Activated CD4-positive, alpha-beta memory T cell treated with anti-CD3 and anti-CD28 coated beads for 36 hours (primary cell): Measurements from ENCODE around the gene MRPL34. TPM values are rescaled to one million over a fixed set of nuclear protein-coding genes. Genes with fewer than 3 reads are reported as not detected.
A peak's percentile ranks its signal among the peaks of the same experiment; 100 is the strongest.

Experiments
- CTCF ChIA-PET: fragments of 350-600 bp; sonication (Branson Sonifier 250); formaldehyde crosslinking; loops from one replicate; lab custom pipeline; 2021; ENCODE audit warnings: antibody characterized with exemption, inconsistent platforms; lab: Charles Lee
- POLR2A ChIA-PET: fragments of 350-600 bp; sonication (Branson Sonifier 250); formaldehyde crosslinking; loops from one replicate; lab custom pipeline; 2021; ENCODE audit warnings: antibody characterized with exemption; lab: Charles Lee
- DNase-seq: peaks from one replicate; pipeline ENCODE4 v3.0.0-alpha.2; 2020
- H3K27ac Mint-ChIP-seq: one replicate; pipeline ENCODE4 v1.8.0; 2021; ENCODE audit warnings: mixed read lengths
- H3K27me3 Mint-ChIP-seq: one replicate; pipeline ENCODE4 v1.8.0; 2021; ENCODE audit warnings: mixed read lengths
- H3K36me3 Mint-ChIP-seq: one replicate; pipeline ENCODE4 v1.8.0; 2021; ENCODE audit warnings: mixed read lengths
- H3K4me1 Mint-ChIP-seq: one replicate; pipeline ENCODE4 v1.8.0; 2021; ENCODE audit warnings: low read depth, mixed read lengths
- H3K4me3 Mint-ChIP-seq: one replicate; pipeline ENCODE4 v1.8.0; 2021; ENCODE audit warnings: mild to moderate bottlenecking, mixed read lengths
- H3K9me3 Mint-ChIP-seq: one replicate; pipeline ENCODE4 v1.8.0; 2021; ENCODE audit warnings: mixed read lengths
- intact Hi-C: fragments of 100-400 bp; cut with micrococcal nuclease; formaldehyde crosslinking; loops from one replicate; pipeline ENCODE4 v1.15.1; 2023
- total RNA-seq, 2 experiments: library from RNA; stranded (reverse); gene quantifications; one replicate each; pipeline ENCODE4 v1.2.3, GENCODE V29; 2021

The MRPL34 gene
- total RNA-seq, 2 experiments from 2014 or later = 92.9 to 93.7 TPM

DNA sequence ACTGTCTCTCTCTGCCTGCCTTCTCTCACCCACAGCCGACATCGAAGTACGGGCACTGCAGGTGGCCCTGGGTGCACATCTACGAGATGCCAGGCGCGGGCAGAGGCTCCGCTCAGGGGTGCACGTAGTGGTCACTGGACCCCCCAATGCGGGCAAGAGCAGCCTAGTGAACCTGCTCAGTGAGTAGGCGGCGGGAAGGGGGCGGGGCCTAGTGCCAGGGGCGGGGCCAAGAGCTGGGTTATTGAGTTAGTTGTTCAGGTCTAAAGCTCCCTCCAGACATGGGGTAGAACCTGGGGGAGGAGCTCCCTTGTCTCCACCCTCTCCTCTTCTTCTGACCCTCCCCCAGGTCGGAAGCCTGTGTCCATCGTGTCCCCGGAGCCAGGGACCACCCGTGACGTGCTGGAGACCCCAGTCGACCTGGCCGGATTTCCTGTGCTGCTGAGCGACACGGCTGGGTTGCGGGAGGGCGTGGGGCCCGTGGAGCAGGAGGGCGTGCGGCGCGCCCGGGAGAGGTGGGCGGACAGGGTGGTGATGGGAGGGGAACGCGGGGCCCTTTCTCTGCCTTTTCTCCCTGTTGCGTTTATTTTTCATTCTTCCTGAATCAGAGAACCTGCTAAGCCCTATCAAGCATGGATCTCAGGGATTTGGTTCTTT lies 33.5 kb downstream of the MRPL34 start:
- POLR2A ChIA-PET = no interaction called here
- H3K4me1 Mint-ChIP-seq = peaks cover 21% of the 10 kb centered on the region
- H3K4me3 Mint-ChIP-seq = peak overlapping the region; percentile 93
- peaks cover 4% of the 10 kb centered on the region for H3K36me3 Mint-ChIP-seq
- DNase-seq = peak; percentile 79
- no peaks in the 10 kb centered on the region for H3K27me3 Mint-ChIP-seq
- intact Hi-C loops = loop anchor here (5.0 kb wide), 1 partner anchor 128 kb away; no protein-coding TSS in a partner anchor
- H3K27ac Mint-ChIP-seq = no peak overlapping the region
- CTCF ChIA-PET = interaction anchor here (1.2 kb wide), 2 partner anchors 34 to 47 kb away, joined by 3 to 6 read pairs; no protein-coding TSS in a partner anchor
- no peaks in the 10 kb centered on the region for H3K9me3 Mint-ChIP-seq

DNA sequence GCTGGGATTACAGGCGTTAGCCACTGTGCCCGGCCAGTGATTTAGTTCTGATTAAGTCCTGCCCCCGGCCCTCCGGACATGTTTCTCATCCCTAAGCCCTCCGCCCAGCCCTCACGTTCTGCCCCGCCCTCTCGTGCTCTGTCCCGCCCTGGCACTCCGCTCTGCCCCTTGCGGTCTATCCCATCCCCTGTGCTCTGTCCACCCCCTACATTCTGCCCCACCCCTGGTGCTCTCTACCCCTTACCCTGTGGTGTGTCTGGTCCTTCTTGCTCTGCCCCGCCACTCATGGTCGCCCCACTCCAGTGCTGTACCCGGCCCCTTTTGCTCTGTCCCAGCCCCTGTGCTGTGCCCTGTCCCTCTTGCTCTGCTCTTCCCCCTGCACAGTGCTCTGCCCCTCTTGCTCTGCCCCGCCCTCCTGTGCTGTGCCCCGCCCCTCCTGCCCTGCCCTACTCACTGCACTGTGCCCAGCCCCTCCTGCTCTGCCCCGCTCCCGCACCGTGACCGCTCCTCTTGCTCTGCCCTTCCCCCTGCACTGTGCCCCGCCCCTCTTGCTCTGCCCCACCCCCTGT lies 34.7 kb downstream of the MRPL34 start:
- ChIA-PET CTCF (interaction anchor here (1.2 kb wide), 1 partner anchor 46 kb away, joined by 3 read pairs; no protein-coding TSS in a partner anchor), POLR2A (no interaction called here)
- H3K9me3 Mint-ChIP-seq = no peaks in the 10 kb centered on the region
- H3K4me3 Mint-ChIP-seq = no peak overlapping the region
- intact Hi-C loops = no loop called here
- peaks cover 16% of the 10 kb centered on the region for H3K4me1 Mint-ChIP-seq
- H3K27ac Mint-ChIP-seq = no peak overlapping the region
- H3K27me3 Mint-ChIP-seq = no peaks in the 10 kb centered on the region
- no peak for DNase-seq
- H3K36me3 Mint-ChIP-seq = peaks cover 4% of the 10 kb centered on the region

DNA sequence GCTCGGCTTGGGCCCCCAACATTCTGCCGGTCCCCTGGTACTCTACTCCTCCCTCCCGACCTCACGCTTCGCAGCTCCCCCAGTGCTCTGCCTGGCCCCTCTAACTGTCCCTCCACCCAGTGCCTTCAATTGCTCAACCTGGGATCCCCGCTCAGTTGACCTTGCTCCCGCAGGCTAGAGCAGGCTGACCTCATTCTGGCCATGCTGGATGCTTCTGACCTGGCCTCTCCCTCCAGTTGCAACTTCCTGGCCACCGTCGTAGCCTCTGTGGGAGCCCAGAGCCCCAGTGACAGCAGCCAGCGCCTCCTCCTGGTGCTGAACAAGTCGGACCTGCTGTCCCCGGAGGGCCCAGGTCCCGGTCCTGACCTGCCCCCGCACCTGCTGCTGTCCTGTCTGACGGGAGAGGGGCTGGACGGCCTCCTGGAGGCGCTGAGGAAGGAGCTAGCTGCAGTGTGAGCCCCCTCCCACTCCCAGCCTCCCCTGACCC lies 35.2 kb downstream of the MRPL34 start:
- Mint-ChIP-seq H3K27ac (no peak overlapping the region), H3K36me3 (peaks cover 4% of the 10 kb centered on the region), H3K9me3 (no peaks in the 10 kb centered on the region), H3K4me1 (peaks cover 14% of the 10 kb centered on the region), H3K27me3 (no peaks in the 10 kb centered on the region), H3K4me3 (no peak overlapping the region)
- POLR2A ChIA-PET = no interaction called here
- CTCF ChIA-PET = no interaction called here
- DNase-seq = no peak
- intact Hi-C loops = no loop called here

DNA sequence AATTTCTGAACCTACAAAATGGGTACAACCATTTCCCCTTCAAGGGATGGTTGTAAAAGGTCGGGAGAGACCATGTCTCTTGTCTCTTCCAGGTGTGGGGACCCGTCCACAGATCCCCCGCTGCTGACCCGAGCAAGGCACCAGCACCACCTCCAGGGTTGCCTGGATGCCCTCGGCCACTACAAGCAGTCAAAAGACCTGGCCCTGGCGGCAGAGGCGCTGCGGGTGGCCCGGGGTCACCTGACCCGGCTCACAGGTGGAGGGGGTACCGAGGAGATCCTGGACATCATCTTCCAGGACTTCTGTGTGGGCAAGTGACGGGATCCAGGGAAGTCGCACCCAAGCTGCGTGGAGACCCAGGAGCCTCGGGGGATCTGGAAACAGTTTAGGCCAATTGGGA lies 35.7 kb downstream of the MRPL34 start:
- POLR2A ChIA-PET = no interaction called here
- Mint-ChIP-seq H3K36me3 (peaks cover 4% of the 10 kb centered on the region), H3K4me1 (peaks cover 15% of the 10 kb centered on the region), H3K4me3 (no peak overlapping the region), H3K27me3 (no peaks in the 10 kb centered on the region), H3K9me3 (no peaks in the 10 kb centered on the region), H3K27ac (no peak overlapping the region)
- DNase-seq = no peak
- intact Hi-C loops = no loop called here
- CTCF ChIA-PET = interaction anchor here (0.6 to 2.3 kb wide), 2 partner anchors 45 to 534 kb away, joined by 3 to 8 read pairs; no protein-coding TSS in a partner anchor

DNA sequence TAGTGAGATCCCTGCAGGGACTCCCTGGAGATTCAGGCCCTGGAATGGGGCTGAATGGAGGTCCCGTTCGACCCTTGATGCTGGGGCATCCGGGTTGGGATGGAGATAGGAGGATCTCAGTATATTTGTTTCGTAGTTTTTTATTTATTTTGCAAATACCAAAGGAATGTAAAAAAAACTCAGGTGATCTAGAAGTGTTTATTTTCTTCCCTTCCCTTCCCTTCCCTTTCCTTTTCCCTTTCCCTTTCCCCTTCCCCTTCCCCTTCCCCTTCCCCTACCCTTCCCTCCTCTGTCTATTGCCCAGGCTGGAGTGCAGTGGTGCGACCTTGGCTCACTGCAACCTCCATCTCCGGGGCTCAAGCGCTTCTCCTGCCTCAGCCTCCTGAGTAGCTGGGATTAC lies 36.2 kb downstream of the MRPL34 start:
- ChIA-PET POLR2A (no interaction called here), CTCF (interaction anchor here (0.6 to 2.3 kb wide), 2 partner anchors 44 to 534 kb away, joined by 3 to 8 read pairs; no protein-coding TSS in a partner anchor)
- Mint-ChIP-seq H3K27ac (no peak overlapping the region), H3K4me3 (no peak overlapping the region), H3K4me1 (peaks cover 16% of the 10 kb centered on the region), H3K27me3 (no peaks in the 10 kb centered on the region), H3K36me3 (peaks cover 4% of the 10 kb centered on the region), H3K9me3 (no peaks in the 10 kb centered on the region)
- intact Hi-C loops = no loop called here
- no peak for DNase-seq

DNA sequence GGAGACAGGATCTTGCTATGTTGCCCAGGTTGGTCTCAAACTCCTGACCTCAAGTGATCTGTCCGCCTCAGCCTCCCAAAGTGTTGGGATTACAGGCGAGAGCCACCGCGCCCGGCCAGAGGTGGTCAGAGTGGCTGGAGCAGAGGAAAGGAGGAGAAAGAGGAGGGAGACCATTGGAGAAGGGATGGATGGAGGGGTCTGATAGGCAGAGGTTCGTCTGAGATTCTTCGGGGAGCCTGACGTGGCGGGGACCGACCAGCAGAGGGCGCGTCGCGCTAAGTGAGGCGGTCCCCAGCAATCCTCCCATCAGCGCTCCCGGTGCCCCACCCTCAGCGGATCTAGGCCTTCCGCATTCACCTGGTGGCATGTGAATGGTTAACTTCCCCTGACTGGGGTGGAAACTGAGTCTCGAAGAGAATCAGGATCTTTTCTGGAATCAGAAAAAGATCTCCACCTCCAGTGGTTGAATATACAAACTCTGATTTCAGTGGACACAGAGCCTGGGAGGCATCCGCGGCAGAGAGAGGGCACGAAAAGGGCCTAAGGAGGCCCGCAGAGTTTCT lies 40.5 kb downstream of the MRPL34 start:
- intact Hi-C loops = loop anchor here (1.0 kb wide), 1 partner anchor 40 kb away; no protein-coding TSS in a partner anchor
- DNase-seq = peak; percentile 87
- Mint-ChIP-seq H3K4me1 (peaks cover 4% of the 10 kb centered on the region), H3K36me3 (peaks cover 2% of the 10 kb centered on the region), H3K27ac (no peak overlapping the region), H3K9me3 (no peaks in the 10 kb centered on the region), H3K27me3 (peaks cover 4% of the 10 kb centered on the region), H3K4me3 (no peak overlapping the region)
- POLR2A ChIA-PET = no interaction called here
- CTCF ChIA-PET = interaction anchor here (0.8 to 4.5 kb wide), 10 partner anchors 11 to 133 kb away, joined by 3 to 42 read pairs (median 4); partner anchors contain the start of genes ANO8, DDA1 and MRPL34

DNA sequence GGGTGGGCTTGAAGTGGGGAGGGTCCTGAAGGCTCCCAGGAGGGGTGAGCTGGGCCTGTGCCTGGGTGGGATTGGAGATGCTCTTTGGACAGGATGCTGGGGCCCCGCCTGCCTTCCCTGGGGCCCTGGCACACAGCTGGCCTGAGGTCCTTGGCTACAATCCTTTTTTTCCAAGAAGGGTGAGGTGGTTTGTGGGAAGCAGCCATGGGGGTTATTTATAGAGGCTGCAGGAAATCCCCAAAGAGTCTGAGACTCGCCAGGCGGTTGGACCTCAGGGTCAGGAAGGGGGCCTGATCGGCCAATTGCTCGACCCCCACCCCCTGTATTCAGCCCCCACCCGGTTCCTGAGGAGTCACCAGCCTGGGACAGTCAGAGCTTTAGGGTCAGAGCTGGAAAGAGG lies 41.7 kb downstream of the MRPL34 start:
- peaks cover 2% of the 10 kb centered on the region for H3K36me3 Mint-ChIP-seq
- no peaks in the 10 kb centered on the region for H3K9me3 Mint-ChIP-seq
- no peak overlapping the region for H3K27ac Mint-ChIP-seq
- peaks cover 8% of the 10 kb centered on the region for H3K27me3 Mint-ChIP-seq
- ChIA-PET CTCF (interaction anchor here (0.8 to 4.5 kb wide), 2 partner anchors 38 to 82 kb away, joined by 3 to 42 read pairs; no protein-coding TSS in a partner anchor), POLR2A (no interaction called here)
- H3K4me3 Mint-ChIP-seq = no peak overlapping the region
- DNase-seq = no peak
- peaks cover 4% of the 10 kb centered on the region for H3K4me1 Mint-ChIP-seq
- intact Hi-C loops = no loop called here

DNA sequence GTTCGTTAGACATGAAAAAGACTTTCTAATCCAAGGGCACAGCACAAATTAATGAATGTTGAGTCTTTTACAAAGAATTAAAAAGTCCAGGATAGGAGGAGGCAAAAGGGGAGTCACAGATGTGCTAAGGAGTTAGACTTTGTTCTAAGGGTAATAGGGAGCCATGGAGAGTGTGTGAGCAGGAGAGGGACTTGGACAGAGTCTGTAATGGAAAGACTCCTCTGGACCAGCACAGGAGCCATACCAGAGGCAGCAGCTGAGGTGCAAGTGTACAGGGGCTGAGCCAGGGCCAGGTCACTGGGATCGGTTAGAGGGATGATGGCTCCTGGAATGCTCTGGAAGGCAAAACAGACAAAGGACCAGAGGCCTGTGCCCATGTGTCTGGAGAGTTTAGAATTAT lies 42.2 kb downstream of the MRPL34 start:
- DNase-seq = no peak
- CTCF ChIA-PET = interaction anchor here (4.5 kb wide), 1 partner anchor 38 kb away, joined by 42 read pairs; no protein-coding TSS in a partner anchor
- Mint-ChIP-seq H3K27me3 (peaks cover 8% of the 10 kb centered on the region), H3K36me3 (peaks cover 2% of the 10 kb centered on the region), H3K4me1 (peaks cover 4% of the 10 kb centered on the region), H3K4me3 (no peak overlapping the region), H3K9me3 (no peaks in the 10 kb centered on the region), H3K27ac (no peak overlapping the region)
- POLR2A ChIA-PET = no interaction called here
- intact Hi-C loops = no loop called here

DNA sequence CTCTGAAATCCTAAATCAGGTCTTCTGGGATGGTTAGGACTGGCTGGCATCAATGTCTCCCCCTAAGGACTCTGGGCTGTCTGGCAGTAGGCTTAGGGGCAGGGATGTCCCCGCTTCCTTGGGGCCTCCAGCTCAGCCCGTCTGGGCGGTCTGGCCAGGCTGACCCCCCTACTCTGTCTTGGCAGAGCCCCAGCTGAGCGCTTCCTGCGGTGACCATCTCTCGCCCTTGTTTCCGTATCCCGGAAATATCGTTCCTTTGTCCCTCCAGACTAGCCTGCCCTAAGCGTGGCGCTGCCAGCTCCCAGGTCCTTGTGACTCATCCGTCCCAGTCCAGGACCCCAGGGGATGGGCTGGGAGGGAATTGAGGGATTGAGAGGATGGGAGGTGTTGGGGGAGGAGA lies 43.0 kb downstream of the MRPL34 start:
- Mint-ChIP-seq H3K4me1 (peaks cover 4% of the 10 kb centered on the region), H3K27ac (no peak overlapping the region), H3K36me3 (peaks cover 2% of the 10 kb centered on the region), H3K4me3 (no peak overlapping the region), H3K27me3 (peaks cover 8% of the 10 kb centered on the region), H3K9me3 (no peaks in the 10 kb centered on the region)
- POLR2A ChIA-PET = no interaction called here
- no peak for DNase-seq
- intact Hi-C loops = no loop called here
- CTCF ChIA-PET = interaction anchor here (4.5 kb wide), 1 partner anchor 37 kb away, joined by 42 read pairs; no protein-coding TSS in a partner anchor

DNA sequence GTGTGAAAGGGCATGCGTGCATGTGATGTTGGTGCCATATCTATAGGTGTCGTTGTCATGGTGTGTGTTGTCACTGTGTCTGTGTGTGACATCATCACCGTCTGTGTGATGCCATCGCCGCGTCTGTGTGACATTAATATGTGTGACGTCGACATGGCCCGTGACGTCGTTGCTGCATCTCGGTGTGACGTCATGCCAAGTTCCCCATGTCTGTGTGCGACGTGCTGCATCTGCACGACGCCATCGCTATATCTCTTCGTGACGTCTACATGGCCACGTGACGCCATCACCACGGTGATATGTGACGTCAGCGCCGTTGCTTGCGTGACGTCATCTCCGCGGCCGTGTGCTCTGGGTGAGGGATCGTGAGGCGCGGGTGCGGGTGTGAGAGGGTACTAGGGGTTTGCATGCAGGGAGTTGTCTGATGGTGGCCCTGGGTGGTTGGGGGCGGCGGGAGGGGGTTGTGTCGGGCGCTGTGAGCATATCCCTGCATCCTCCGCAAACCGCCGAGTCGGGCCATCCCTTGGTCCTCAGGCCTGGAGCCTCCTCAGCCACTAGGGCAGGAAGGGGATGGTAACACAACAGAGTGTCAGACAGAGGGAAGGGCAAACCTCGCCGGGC lies 46.3 kb downstream of the MRPL34 start:
- Mint-ChIP-seq H3K4me1 (no peaks in the 10 kb centered on the region), H3K9me3 (no peaks in the 10 kb centered on the region), H3K4me3 (no peak overlapping the region), H3K27ac (no peak overlapping the region), H3K36me3 (no peaks in the 10 kb centered on the region), H3K27me3 (peaks cover 8% of the 10 kb centered on the region)
- ChIA-PET POLR2A (no interaction called here), CTCF (interaction anchor here (1.0 kb wide), 1 partner anchor 34 kb away, joined by 3 read pairs; no protein-coding TSS in a partner anchor)
- no peak for DNase-seq
- intact Hi-C loops = no loop called here

DNA sequence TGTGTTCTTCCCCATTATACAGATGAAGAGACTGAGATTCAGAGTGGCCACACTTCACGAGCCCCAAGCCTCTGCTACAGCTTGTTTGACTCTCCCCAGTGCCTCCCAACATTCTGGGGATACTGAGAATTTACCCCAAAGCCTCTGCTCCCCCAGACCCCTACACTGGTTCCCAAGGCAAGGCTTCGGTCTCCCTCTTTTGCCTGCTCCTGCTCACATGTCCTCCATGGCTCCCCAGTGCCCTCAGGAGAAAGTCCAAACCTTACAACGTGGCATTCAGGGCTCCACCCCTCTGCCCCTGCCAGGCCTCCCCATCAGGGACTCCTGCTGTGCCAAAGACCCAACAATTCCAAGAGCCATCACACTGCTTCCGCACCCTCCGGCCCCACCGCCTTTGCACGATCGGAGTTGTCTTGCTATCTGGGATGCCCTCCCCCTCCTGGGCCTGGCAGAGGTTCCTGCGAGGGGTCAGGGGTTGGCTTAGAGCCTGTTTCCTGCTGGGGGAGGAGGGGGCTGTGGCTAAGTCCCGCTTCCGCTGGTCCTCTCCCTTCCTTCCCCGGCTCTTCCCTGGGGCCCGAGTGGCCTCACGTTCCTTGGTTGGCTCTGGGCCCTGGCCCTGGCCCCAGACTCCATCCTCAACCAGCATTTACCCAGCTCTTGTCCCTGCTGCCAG lies 47.1 kb downstream of the MRPL34 start:
- intact Hi-C loops = no loop called here
- POLR2A ChIA-PET = no interaction called here
- CTCF ChIA-PET = no interaction called here
- H3K27ac Mint-ChIP-seq = no peak overlapping the region
- H3K4me3 Mint-ChIP-seq = no peak overlapping the region
- H3K4me1 Mint-ChIP-seq = no peaks in the 10 kb centered on the region
- no peak for DNase-seq
- peaks cover 7% of the 10 kb centered on the region for H3K27me3 Mint-ChIP-seq
- H3K9me3 Mint-ChIP-seq = no peaks in the 10 kb centered on the region
- H3K36me3 Mint-ChIP-seq = no peaks in the 10 kb centered on the region
